Left renal cortex interstitium (tissue), 4 donors: ENCODE measurements around the gene NSDHL. TPM values are rescaled to one million over a fixed set of nuclear protein-coding genes. Genes with fewer than 3 reads are reported as not detected.

Experiments
- DNase-seq, 4 donors: peaks; one replicate each; pipeline ENCODE4 v3.0.0-alpha.2; 2013; ENCODE audit warnings: low read depth in 4 of 4, low spot score in 2 of 4, missing footprints in 1 of 4
- polyA plus RNA-seq, 4 donors: library from polyadenylated mRNA; unstranded; fragments of 120-200 nt; gene quantifications; one replicate each; pipeline ENCODE4 v1.2.1, GENCODE V29; 2013; ENCODE audit not compliant: insufficient read length in 4 of 4

The NSDHL gene
- polyA plus RNA-seq, 4 donors: 26.2 to 32.1 (median 28.7) TPM

- DNase-seq: no peak
These were observed 62.4 kb downstream of the NSDHL start for GRCh38 chrX:152892999-152893891.

GRCh38 chrX:152893980-152894610 lies 63.2 kb downstream of the NSDHL start:
- no peak for DNase-seq

- no peak for DNase-seq
These were observed 64.3 kb downstream of the NSDHL start for GRCh38 chrX:152895121-152895520.

GRCh38 chrX:152895724-152896420 lies 65.0 kb downstream of the NSDHL start:
- no peak for DNase-seq

GRCh38 chrX:152896450-152896849 lies 65.6 kb downstream of the NSDHL start:
- DNase-seq: no peak

- DNase-seq: peak in 1 of 4 donors; percentile 21
These were observed 66.6 kb downstream of the NSDHL start, which contains the start of gene ZNF185 for GRCh38 chrX:152897222-152898131. ZNF185 (plus strand) TSS chrX:152898067; CDS start chrX:152914490, 16,423 bp downstream.

- DNase-seq: no peak
These were observed 67.6 kb downstream of the NSDHL start for GRCh38 chrX:152898442-152898841.

DNA sequence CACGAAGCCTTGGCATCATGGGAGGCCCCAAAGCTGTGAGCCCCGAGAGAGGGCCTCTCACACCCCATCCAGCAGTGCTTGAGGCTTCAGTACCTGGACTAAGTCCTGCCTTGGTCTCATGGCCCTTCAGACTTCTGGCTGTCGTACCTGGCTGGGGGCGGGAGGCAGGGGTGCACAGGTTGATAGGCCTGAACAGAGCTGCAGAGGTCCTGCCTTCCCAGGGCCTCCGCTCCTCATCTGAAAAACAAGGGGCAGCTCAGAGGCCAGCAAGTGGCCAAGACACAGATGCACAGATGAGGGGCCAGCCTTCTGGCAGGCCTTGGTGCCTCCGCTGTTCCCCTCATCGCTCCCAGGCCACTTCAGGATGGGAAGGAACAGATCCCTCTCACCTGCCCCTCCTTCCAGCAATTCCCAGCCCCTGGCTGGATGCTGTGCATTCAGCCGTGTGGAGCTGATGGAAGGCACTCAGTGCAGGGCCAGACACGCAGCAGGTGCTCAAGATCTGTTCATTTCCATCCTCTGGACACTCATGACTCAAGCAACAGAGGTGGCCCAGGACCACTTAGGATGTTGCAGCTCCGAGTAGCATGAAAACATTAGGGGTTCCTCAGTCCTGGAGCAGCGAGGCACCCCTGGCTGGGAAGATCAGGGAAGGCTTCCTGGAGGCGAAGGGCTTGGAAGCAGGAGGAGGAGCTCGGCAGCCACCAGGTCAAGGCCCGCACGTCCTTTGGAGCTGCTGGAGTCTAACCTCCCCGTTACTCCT lies 68.4 kb downstream of the NSDHL start:
- no peak for DNase-seq

- no peak for DNase-seq
These were observed 69.2 kb downstream of the NSDHL start for GRCh38 chrX:152899874-152900719.

GRCh38 chrX:152900937-152901445 lies 70.1 kb downstream of the NSDHL start:
- no peak for DNase-seq

DNA sequence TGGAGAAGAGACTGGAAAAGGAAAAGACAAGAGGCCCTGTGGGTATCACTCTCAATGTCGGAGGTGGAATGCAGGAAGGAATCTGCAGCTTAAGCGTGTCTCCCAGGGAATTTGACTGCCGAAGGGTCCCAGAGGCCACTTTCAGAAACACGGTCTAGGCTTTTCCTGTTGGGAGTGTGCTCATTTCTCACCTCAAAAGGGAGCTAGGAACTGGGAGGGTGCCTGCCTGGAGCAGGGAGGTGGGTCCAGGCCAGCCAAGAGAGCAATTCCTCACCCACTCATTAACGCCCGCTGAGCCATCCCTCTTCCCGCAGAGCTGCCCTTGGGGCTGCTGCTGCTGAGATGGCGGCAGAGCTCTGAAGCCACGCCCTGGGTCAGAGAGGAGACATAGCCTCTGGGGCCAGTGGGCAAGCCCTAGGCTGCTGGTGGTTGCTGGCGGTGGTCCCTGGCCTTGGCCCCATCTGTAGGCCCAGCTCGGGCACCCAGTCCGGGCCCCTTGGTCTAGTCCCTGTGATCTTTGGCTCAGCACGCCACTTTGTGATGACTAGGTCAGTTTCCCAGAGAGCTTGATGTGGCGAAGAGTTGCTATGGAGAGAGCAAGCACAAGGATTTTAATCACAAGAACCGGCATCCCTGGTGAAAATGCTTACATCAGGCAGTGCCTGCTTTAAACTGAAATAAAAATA lies 71.1 kb downstream of the NSDHL start:
- DNase-seq: no peak

GRCh38 chrX:152902502-152902820 lies 71.6 kb downstream of the NSDHL start:
- DNase-seq: no peak

DNA sequence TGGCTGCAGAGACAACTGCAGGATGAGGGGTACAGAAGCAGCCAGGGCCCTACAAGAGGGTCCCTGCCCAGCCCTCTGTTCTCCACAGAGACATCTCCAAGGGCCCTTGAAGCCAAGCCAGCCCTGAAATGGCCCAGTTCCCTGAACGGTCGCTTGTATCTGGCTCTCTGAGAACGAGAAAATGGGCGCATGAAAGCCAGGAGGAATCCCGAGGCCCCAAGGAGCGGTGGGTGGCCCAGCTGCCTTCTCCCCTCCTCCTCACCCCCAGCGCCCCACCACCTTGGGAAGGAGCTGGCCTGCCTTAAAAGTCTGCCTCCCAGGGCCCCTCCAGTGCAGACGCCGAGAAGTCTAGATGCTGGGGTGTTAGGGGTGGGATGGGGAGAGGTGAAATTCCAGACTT lies 72.7 kb downstream of the NSDHL start:
- no peak for DNase-seq

GRCh38 chrX:152904151-152905080 lies 73.6 kb downstream of the NSDHL start:
- no peak for DNase-seq

GRCh38 chrX:152905081-152905420 lies 74.2 kb downstream of the NSDHL start:
- no peak for DNase-seq

- no peak for DNase-seq
These were observed 76.3 kb downstream of the NSDHL start for GRCh38 chrX:152907084-152907651.

DNA sequence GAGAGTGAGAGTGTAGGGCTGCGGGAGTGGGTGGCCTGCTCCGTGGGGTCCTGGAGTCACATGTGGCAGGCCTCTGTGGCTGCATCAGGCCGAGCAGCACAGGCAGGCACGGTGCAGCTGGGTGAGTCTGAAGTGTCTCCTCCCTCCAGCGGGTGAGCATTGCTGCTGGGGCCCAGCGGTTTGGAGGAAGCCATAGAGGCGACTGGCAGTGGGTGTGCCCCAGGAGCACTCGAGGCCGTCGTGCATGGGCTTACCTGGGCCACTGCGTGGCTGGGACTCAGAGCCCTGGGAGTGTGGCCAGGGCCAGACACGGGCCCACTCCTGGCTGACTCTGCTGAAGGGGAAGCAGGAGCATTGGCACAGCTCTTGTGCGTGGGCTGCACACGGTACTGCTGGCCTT lies 77.6 kb downstream of the NSDHL start:
- DNase-seq: no peak
